ENCODE results near the gene ZNF362. TPM values are rescaled to one million over a fixed set of nuclear protein-coding genes. Genes with fewer than 3 reads are reported as not detected.

ZNF362 gene
- total and polyA plus RNA-seq, 2 of the 13 experiments (the other 11 are each of a cell fraction or from before 2014, with no cell fraction given), result 8.3 to 14.2 TPM

- TF ChIP-seq FOXP4 (CRISPR knock-in tag; IDR thresholded peaks at IDR 0.05) (no peak), ZNF766 (CRISPR knock-in tag; IDR thresholded peaks at IDR 0.05; ENCODE audit: borderline replicate concordance) (peak; percentile 85), ELF1 (CRISPR knock-in tag; IDR thresholded peaks at IDR 0.05) (0 out of 2 replicates have a peak, but pooled peaks have one; percentile 28), ZSCAN20 (CRISPR knock-in tag; IDR thresholded peaks at IDR 0.05; ENCODE audit: borderline replicate concordance) (no peak), ZNF609 (CRISPR knock-in tag; IDR thresholded peaks at IDR 0.05; ENCODE audit: borderline replicate concordance) (no peak), TFAP4 (IDR thresholded peaks at IDR 0.05; ENCODE audit: borderline replicate concordance, low read depth) (0 out of 2 replicates have a peak, but pooled peaks have one; percentile 9), GTF3A (CRISPR knock-in tag; conservative IDR thresholded peaks at IDR 0.05) (no peak), ZNF317 (CRISPR knock-in tag; IDR thresholded peaks at IDR 0.05) (no peak), ZNF773 (CRISPR knock-in tag; IDR thresholded peaks at IDR 0.05; ENCODE audit: borderline replicate concordance) (no peak), U2AF1 (optimal IDR thresholded peaks at IDR 0.05; ENCODE audit: low read depth, low read length) (no peak), ZBTB25 (CRISPR knock-in tag; IDR thresholded peaks at IDR 0.05) (no peak), ZNF616 (CRISPR knock-in tag; IDR thresholded peaks at IDR 0.05; ENCODE audit: low read depth) (no peak), KDM5A (IDR thresholded peaks at IDR 0.05; ENCODE audit: borderline replicate concordance, low read length) (no peak), RFX1 (IDR thresholded peaks at IDR 0.05) (no peak), KAT8 (CRISPR knock-in tag; IDR thresholded peaks at IDR 0.05) (0 out of 2 replicates have a peak, but pooled peaks have one; percentile 23), BRF2 (CRISPR knock-in tag; IDR thresholded peaks at IDR 0.05) (no peak), ZBTB3 (CRISPR knock-in tag; IDR thresholded peaks at IDR 0.05; ENCODE audit: borderline replicate concordance, low read depth) (no peak), KLF13 (CRISPR knock-in tag; IDR thresholded peaks at IDR 0.05) (no peak)
Measured at GRCh38 chr1:33237579-33237978, 18.7 kb upstream of the ZNF362 start (continued).

All from HepG2 (cell line).